ACHN (cell line): ENCODE data around the gene NUP155.
A peak's percentile ranks its signal among the peaks of the same experiment; 100 is the strongest.
"Not testable (repeated sequence)": the region's sequence is repeated elsewhere in the genome, so short reads cannot be mapped to it uniquely, and the experiment has no call there.

Experiments used
- DNase-seq: peaks from one replicate; pipeline ENCODE4 v3.0.0-alpha.2; 2015
- in situ Hi-C: cut with HindIII; loops from 2 replicates; pipeline ENCODE4 v1.10.0; 2017; ENCODE audit warnings: low sequenced_read_pairs, low pct_ligation_motif_present, low pct_unique_long_range_greater_than_20kb

NUP155 gene

DNA sequence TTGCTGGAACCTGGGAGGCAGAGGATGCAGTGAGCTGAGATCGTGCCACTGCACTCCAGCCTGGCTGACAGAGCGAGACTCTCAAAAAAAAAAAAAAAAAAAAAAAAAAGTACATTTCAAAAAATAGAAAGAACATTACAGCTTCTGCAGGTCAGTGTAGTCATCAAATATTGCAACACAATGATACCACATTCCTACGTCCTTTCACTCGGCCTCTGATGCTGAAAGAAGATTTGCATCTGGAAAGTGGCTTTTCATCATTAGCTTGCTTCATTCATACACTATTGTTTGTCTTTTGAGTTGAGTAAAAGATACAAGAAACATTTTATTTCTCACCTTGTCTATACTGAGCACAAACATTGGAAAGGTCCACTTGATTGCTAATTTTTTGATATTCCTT lies 62.1 kb downstream of the NUP155 start:
- no peak for DNase-seq
- in situ Hi-C loops = no loop called here

GRCh38 chr5:37304888-37305287 lies 66.0 kb downstream of the NUP155 start:
- no peak for DNase-seq
- in situ Hi-C loops = no loop called here

GRCh38 chr5:37296313-37296712 lies 74.6 kb downstream of the NUP155 start:
- in situ Hi-C loops, DNase-seq: not testable (repeated sequence)

DNA sequence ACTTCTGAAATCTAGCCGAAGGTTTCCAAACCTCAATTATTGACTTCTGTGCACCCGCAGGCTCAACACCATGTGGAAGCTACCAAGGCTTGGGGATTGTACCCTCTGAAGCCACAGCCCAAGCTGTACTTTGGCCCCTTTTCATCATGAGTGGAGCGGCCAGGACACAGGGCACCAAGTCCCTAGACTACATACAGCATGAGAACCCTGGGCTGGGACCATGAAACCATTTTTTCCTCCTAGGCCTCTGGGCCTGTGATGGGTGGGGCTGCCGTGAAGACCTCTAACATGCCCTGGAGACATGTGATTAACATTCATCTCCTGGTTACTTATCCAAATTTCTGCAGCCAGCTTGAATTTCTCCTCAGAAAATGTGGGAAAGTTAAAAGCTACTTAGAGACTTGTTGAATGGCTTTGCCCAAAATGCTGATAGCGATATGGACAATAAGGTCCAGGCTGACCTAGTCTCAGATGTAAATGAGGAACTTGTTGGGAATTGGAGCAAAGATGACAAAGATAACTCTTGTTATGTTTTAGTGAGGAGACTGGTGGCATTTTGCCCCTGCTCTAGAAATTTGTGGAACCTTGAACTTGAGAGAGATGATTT lies 87.6 kb downstream of the NUP155 start:
- no peak for DNase-seq
- in situ Hi-C loops = no loop called here

DNA sequence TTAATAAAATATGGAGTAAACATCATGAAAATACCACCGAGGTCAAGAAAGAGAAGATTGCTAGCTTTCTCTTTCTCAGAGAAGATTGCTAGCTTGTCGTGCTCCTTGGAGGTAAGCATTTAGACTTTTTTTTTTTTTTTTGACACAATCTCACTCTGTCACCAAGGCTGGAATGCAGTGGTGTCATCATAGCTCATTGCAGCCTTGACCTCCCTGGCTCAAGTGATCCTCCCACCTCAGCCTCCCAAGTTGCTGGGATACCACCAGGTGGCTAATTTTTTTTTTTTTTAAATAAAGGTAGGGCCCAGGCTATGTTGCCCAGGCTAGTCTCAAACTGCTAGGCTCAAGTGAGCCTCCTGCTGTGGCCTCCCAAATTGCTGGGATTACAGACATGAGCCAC lies 95.4 kb downstream of the NUP155 start:
- in situ Hi-C loops = no loop called here

GRCh38 chr5:37272511-37272910 lies 98.4 kb downstream of the NUP155 start:
- DNase-seq = peak; percentile 69

More for the DNA sequence above, 95.4 kb downstream of the NUP155 start:
- no peak for DNase-seq

DNA sequence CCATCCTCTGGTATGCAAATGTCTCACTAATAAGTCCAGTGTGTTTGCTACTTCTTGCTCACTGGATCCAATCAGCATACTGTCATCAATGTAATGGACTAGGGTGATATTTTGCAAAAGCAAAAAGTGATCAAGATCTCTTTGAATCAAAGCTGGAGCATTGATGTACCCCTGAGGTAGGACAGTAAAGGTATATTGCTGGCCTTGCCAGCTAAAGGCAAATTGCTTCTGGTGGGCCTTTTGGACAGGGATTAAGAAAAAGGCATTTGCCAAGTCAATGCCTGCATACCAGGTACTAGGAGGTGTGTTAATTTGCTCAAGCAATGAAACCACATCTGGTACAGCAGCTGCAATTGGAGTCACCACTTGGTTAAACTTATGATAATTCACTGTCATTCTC lies 102.8 kb downstream of the NUP155 start:
- in situ Hi-C loops, DNase-seq: not testable (repeated sequence)

More at GRCh38 chr5:37272511-37272910, 98.4 kb downstream of the NUP155 start:
- in situ Hi-C loops = no loop called here

DNA sequence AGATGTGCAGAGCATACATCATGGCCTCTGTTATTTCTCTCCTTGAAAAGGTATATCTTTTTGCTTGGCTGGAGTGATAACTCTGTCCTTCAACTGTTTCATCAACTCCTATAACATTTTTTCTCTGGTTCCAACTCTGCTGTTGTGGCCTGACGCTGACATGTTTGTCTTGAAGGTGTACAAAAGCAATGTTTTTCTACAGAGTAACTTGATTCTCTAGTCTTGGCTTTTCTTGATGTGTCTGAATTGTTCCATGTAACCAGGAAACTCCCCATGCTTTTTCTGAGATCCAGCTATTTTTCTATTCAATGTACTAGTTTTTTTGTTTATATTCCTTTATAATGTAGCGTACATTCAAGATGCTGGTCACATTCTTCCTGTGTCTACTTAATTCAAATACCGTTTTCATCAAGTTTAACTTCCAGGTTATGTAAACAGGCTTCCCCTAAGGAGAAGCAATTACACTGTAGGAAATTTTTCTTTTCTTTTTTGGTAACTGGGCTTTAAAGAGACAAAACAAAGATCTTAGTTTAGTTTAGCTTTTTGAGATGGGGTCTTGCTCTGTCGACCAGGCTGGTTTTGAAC lies 115.0 kb downstream of the NUP155 start:
- no peak for DNase-seq
- in situ Hi-C loops = no loop called here

GRCh38 chr5:37254581-37254980 lies 116.3 kb downstream of the NUP155 start:
- in situ Hi-C loops = no loop called here
- no peak for DNase-seq

DNA sequence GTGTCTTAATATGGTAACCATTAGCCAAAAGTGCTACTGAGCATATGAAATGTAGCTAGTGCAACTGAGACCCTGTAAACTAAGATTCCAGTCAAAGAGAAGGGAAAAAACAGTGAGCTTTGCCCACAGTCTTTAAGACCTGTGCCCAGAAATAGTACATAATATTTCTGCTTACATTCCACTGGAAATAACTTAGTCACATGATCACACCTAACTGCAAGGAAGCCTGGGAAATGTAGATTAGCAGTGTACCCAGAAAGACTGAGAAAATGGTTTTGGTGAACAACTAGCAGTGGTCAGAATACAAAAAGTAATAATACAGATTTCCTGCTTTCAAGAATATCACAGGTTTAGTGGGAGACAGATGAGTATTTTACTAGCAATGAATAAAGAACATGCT lies 119.2 kb downstream of the NUP155 start:
- in situ Hi-C loops = no loop called here
- no peak for DNase-seq

DNA sequence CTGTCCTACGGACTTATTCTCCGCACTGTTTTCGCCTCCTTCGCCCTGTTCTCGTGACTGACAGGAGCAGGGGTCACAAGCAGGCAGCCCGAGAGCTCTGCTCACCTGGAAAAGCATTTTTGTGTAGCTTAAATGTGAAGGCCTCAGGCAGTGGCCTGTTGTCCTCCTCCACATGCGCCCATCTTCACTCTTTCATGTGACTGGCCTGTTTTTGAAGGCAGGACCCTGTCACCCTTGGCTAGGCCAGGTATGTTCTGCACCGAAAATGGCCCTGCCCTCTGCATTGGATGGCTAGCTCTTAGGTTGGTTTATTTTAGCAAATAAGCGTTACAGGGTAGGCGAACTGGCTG lies 121.1 kb downstream of the NUP155 start:
- no peak for DNase-seq
- in situ Hi-C loops = no loop called here

- in situ Hi-C loops = no loop called here
- DNase-seq = peak; percentile 78
Measured at GRCh38 chr5:37248970-37249814, 121.7 kb downstream of the NUP155 start, which contains the start of gene CPLANE1. TSS of gene CPLANE1 (minus strand) at chr5:37249376. CDS start at chr5:37247698, 1,678 bp downstream.

GRCh38 chr5:37248421-37248969 lies 122.4 kb downstream of the NUP155 start:
- in situ Hi-C loops = no loop called here
- DNase-seq = peak; percentile 11

GRCh38 chr5:37247496-37247895 lies 123.4 kb downstream of the NUP155 start:
- in situ Hi-C loops = no loop called here
- no peak for DNase-seq

DNA sequence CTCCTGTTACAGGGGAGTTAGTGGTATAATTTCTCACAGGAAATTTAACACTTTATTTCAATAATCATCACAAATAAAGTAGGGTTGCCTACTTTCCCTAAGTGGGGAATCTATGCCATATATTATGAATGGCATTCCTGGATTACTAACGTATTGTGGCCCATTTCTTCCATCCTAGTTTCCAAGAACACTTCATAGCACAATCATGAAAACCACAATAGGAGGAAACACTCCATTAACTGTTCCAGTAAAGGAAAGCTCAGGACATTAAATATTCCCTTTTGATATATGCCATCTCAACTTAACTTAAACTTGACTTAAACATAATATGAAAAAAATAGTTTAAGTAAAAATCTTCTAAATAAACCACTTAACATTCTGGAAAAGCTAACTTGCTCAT lies 123.9 kb downstream of the NUP155 start:
- in situ Hi-C loops = no loop called here

More for the DNA sequence above, 123.9 kb downstream of the NUP155 start:
- DNase-seq = no peak
